Measurements from ENCODE around the gene ETDC. TPM values are rescaled to one million over a fixed set of nuclear protein-coding genes. Genes with fewer than 3 reads are reported as not detected.

Gene ETDC
- total and polyA plus RNA-seq, 2 of the 4 experiments (the other 2 are of a cell fraction), result not detected

- Histone ChIP-seq H4K5ac (ENCODE audit: low read depth, low read length) (no peak overlapping the region), H3K4me2 (ENCODE audit: low read depth, low read length) (peak overlapping the region; percentile 60), H2AFZ (replicated peaks; ENCODE audit: low read length, poor library complexity) (peak overlapping the region; percentile 78), H3K4ac (ENCODE audit: low read depth, low read length) (no peak overlapping the region), H2BK20ac (ENCODE audit: low read depth, low read length) (no peak overlapping the region), H2BK5ac (ENCODE audit: low read depth, low read length, poor library complexity, severe bottlenecking) (no peak overlapping the region), H2AK9ac (replicated peaks; ENCODE audit: low read depth, low read length, poor library complexity) (no peak overlapping the region), H3K9me1 (ENCODE audit: insufficient read depth, low read length) (no peaks in the 10 kb centered on the region), H3K23ac (ENCODE audit: low read depth, low read length) (no peak overlapping the region), H3K14ac (replicated peaks; ENCODE audit: low read depth, low read length) (no peak overlapping the region), H4K8ac (ENCODE audit: low read depth in 2 of 2, low read length in 2 of 2) (0 out of 4 replicates have a peak overlapping the region, but pooled peaks of 1 of the 2 experiments have one; percentile 25), H3K4me1 (ENCODE audit: control insufficient read depth, insufficient read depth, low read length) (no peaks in the 10 kb centered on the region), H3K79me1 (ENCODE audit: low read depth in 1 of 2, low read length in 2 of 2) (no peaks in the 10 kb centered on the region), H3K27me3 (ENCODE audit: control insufficient read depth, insufficient read depth, low read length) (no peaks in the 10 kb centered on the region), H3K9me3 (ENCODE audit: control insufficient read depth, insufficient read depth, low read length) (no peaks in the 10 kb centered on the region), H4K20me1 (ENCODE audit: insufficient read depth, low read length) (no peaks in the 10 kb centered on the region), H3K56ac (ENCODE audit: extremely low read depth, insufficient read depth, low read length) (no peak overlapping the region), H3K36me3 (ENCODE audit: control insufficient read depth, insufficient read depth, low read length) (no peaks in the 10 kb centered on the region), H3K4me3 (ENCODE audit: insufficient read depth, low read depth, low read length) (peak overlapping the region; percentile 52), H2AK5ac (ENCODE audit: low read depth, low read length) (no peak overlapping the region), H3K27ac (ENCODE audit: insufficient read depth, low read length) (no peak overlapping the region), H2BK15ac (ENCODE audit: low read depth, low read length) (no peak overlapping the region), H3K18ac (ENCODE audit: low read depth, low read length) (no peak overlapping the region), H2BK120ac (ENCODE audit: low read depth, low read length) (no peak overlapping the region), H4K91ac (ENCODE audit: insufficient read depth, low read depth, low read length) (no peak overlapping the region), H3K9ac (ENCODE audit: low read depth, low read length) (no peak overlapping the region)
- in situ Hi-C loops (cut with MboI; ENCODE audit: low sequenced_read_pairs), result no loop called here
- ChIA-PET POLR2A (ENCODE audit: unreplicated experiment) (no interaction called here), CTCF (interaction anchor here (0.6 to 1.2 kb wide), 2 partner anchors 8 to 15 kb away, joined by 3 read pairs; no protein-coding TSS in a partner anchor)
- BruUV-seq (replicated peaks), result no TSS peak
- intact Hi-C loops (cut with micrococcal nuclease), result no loop called here
- dilution Hi-C loops (cut with HindIII; ENCODE audit: low sequenced_read_pairs, unreplicated experiment), result no loop called here
- 33% methylated on average over 7 of the region's 26 CpGs; no CpG with 5 or more reads in 1 of the 2 experiments for WGBS, 2 experiments (ENCODE audit: extremely low coverage in 2 of 2, insufficient read length in 1 of 2)
- DNase-seq (peak; percentile 39), ATAC-seq (ENCODE audit: low read depth) (peak; percentile 95)
- 0 out of 2 replicates have a peak, but pooled peaks have one; percentile 9 for TF ChIP-seq CTCF (conservative IDR thresholded peaks at IDR 0.05; ENCODE audit: low read depth, low read length)
- TF ChIP-seq RCOR1 (IDR thresholded peaks at IDR 0.05; ENCODE audit: insufficient replicate concordance, low read length), result no peak
Observed at GRCh38 chrX:135295238-135295943, 13.9 kb upstream of the ETDC start.
